ENCODE results near the gene TCF4.

The TCF4 gene

GRCh38 chr18:55585920-55586561 lies 2.0 kb downstream of the TCF4 start:
- DNase-seq (ENCODE audit: low spot score) = no peak

GRCh38 chr18:55585065-55585919 lies 2.7 kb downstream of the TCF4 start:
- no peak for DNase-seq (ENCODE audit: low spot score)

GRCh38 chr18:55584201-55584600 lies 3.8 kb downstream of the TCF4 start:
- no peak for DNase-seq (ENCODE audit: low spot score)

- DNase-seq (ENCODE audit: low spot score) = no peak
Measured at GRCh38 chr18:55582325-55582724, 5.7 kb downstream of the TCF4 start.

- DNase-seq (ENCODE audit: low spot score) = no peak
Measured at GRCh38 chr18:55579501-55580270, 8.3 kb downstream of the TCF4 start.

- DNase-seq (ENCODE audit: low spot score) = no peak
Measured at GRCh38 chr18:55577812-55578539, 10.0 kb downstream of the TCF4 start.

GRCh38 chr18:55576001-55576400 lies 12.0 kb downstream of the TCF4 start:
- no peak for DNase-seq (ENCODE audit: low spot score)

GRCh38 chr18:55575066-55575465 lies 12.9 kb downstream of the TCF4 start:
- DNase-seq (ENCODE audit: low spot score) = no peak

GRCh38 chr18:55573386-55573785 lies 14.6 kb downstream of the TCF4 start:
- DNase-seq (ENCODE audit: low spot score) = no peak

- no peak for DNase-seq (ENCODE audit: low spot score)
Measured at GRCh38 chr18:55570966-55571365, 17.0 kb downstream of the TCF4 start.

- DNase-seq (ENCODE audit: low spot score) = no peak
Measured at GRCh38 chr18:55566456-55566935, 21.5 kb downstream of the TCF4 start.

GRCh38 chr18:55559739-55560138 lies 28.3 kb downstream of the TCF4 start:
- DNase-seq (ENCODE audit: low spot score) = no peak

- DNase-seq (ENCODE audit: low spot score) = no peak
Measured at GRCh38 chr18:55557211-55557610, 30.8 kb downstream of the TCF4 start.

- DNase-seq (ENCODE audit: low spot score) = no peak
Measured at GRCh38 chr18:55555395-55556027, 32.5 kb downstream of the TCF4 start.

GRCh38 chr18:55552526-55553189 lies 35.3 kb downstream of the TCF4 start:
- DNase-seq (ENCODE audit: low spot score) = no peak

GRCh38 chr18:55551227-55551626 lies 36.8 kb downstream of the TCF4 start:
- no peak for DNase-seq (ENCODE audit: low spot score)

GRCh38 chr18:55550471-55550870 lies 37.5 kb downstream of the TCF4 start:
- no peak for DNase-seq (ENCODE audit: low spot score)

- no peak for DNase-seq (ENCODE audit: low spot score)
Measured at GRCh38 chr18:55549474-55550104, 38.4 kb downstream of the TCF4 start.

- no peak for DNase-seq (ENCODE audit: low spot score)
Measured at GRCh38 chr18:55547705-55548056, 40.3 kb downstream of the TCF4 start.

Measured in ecto neural progenitor cell (in vitro differentiated cells).